B cell (primary cell): ENCODE results near the gene POP5. TPM values are rescaled to one million over a fixed set of nuclear protein-coding genes. Genes with fewer than 3 reads are reported as not detected.
A peak's percentile ranks its signal among the peaks of the same experiment; 100 is the strongest.

Experiments used
- ATAC-seq: fragments of 200-7000 bp; cut with Tn5 transposase; one replicate; pipeline ENCODE4 v1.10.0; 2021; ENCODE audit warnings: low read depth, mild to moderate bottlenecking, moderate number of reproducible peaks, moderate library complexity
- CTCF ChIA-PET: fragments of 350-600 bp; sonication (Branson Sonifier 250); formaldehyde crosslinking; loops from one replicate; lab custom pipeline; 2021; ENCODE audit warnings: antibody characterized with exemption, inconsistent platforms; lab: Charles Lee
- POLR2A ChIA-PET: fragments of 350-600 bp; sonication (Branson Sonifier 250); formaldehyde crosslinking; loops from one replicate; lab custom pipeline; 2021; ENCODE audit warnings: antibody characterized with exemption; lab: Charles Lee
- DNase-seq: peaks from one replicate; pipeline ENCODE4 v3.0.0; 2013
- H2AFZ ChIP-seq: 2 replicates; pipeline ENCODE4 v1.6.1; 2012; ENCODE audit warnings: mild to moderate bottlenecking, low read depth, low read length; ENCODE audit not compliant: insufficient read depth, poor library complexity, severe bottlenecking
- H3K27ac ChIP-seq, 2 donors: 1 replicate in 1 of 2; 2 replicates in 1 of 2; pipeline ENCODE4 v1.5.1; 2012 to 2013; ENCODE audit warnings: low read length in 2 of 2, mild to moderate bottlenecking in 2 of 2, moderate library complexity in 1 of 2
- H3K27me3 ChIP-seq, 4 experiments: fragments of 200-600 bp in 1 of 4; sonication (generic) in 1 of 4; replicated peaks in 1 of 4; 1 replicate in 2 of 4; 2 replicates in 2 of 4; pipeline versions ENCODE4 v1.6.1 to v1.7.0; 2013 to 2016; ENCODE audit warnings: low read length in 3 of 4, mild to moderate bottlenecking in 2 of 4, mixed read lengths in 1 of 4, moderate library complexity in 1 of 4; ENCODE audit not compliant: insufficient read depth in 4 of 4, control insufficient read depth in 3 of 4; ENCODE audit errors: control extremely low read depth in 1 of 4
- H3K36me3 ChIP-seq, 2 experiments: replicated peaks in 1 of 2; 1 replicate in 1 of 2; 2 replicates in 1 of 2; pipeline versions ENCODE4 v1.6.1 to v1.7.1; 2013; ENCODE audit warnings: low read length in 1 of 2; ENCODE audit not compliant: insufficient read depth in 2 of 2, control insufficient read depth in 1 of 2; ENCODE audit errors: control extremely low read depth in 1 of 2, extremely low read depth in 1 of 2
- H3K4me1 ChIP-seq, 2 donors: fragments of 200-600 bp in 1 of 2; sonication (generic) in 1 of 2; 1 replicate in 1 of 2; 2 replicates in 1 of 2; pipeline versions ENCODE4 v1.5.1 to v1.6.1; 2013 to 2017; ENCODE audit warnings: low read length in 2 of 2; ENCODE audit not compliant: control insufficient read depth in 2 of 2, insufficient read depth in 2 of 2
- H3K4me2 ChIP-seq: replicated peaks from 2 replicates; pipeline ENCODE3; 2012; ENCODE audit warnings: mild to moderate bottlenecking, low read depth, low read length; ENCODE audit not compliant: poor library complexity, severe bottlenecking
- H3K4me3 ChIP-seq, 5 experiments: fragments of 200-600 bp in 1 of 5; sonication (generic) in 1 of 5; 1 replicate in 3 of 5; 2 replicates in 2 of 5; pipeline versions ENCODE4 v1.5.1 to v1.7.0; 2011 to 2016; ENCODE audit warnings: low read length in 4 of 5, mild to moderate bottlenecking in 4 of 5, low read depth in 2 of 5, control low read depth in 1 of 5, moderate library complexity in 1 of 5; ENCODE audit not compliant: insufficient read depth in 1 of 5; ENCODE audit errors: control extremely low read depth in 1 of 5, extremely low read depth in 1 of 5
- H3K79me2 ChIP-seq: fragments of 200-600 bp; sonication (generic); one replicate; pipeline ENCODE4 v1.6.0; 2016; ENCODE audit warnings: low read length; ENCODE audit not compliant: control insufficient read depth, insufficient read depth
- H3K9ac ChIP-seq: fragments of 200-600 bp; sonication (generic); 2 replicates; pipeline ENCODE4 v1.6.1; 2017; ENCODE audit warnings: mild to moderate bottlenecking, low read length, moderate library complexity
- H3K9me3 ChIP-seq, 3 donors: one replicate each; pipeline versions ENCODE4 v1.6.1 to v1.7.1; 2013; ENCODE audit warnings: low read length in 2 of 3; ENCODE audit not compliant: control insufficient read depth in 2 of 3, insufficient read depth in 1 of 3; ENCODE audit errors: control extremely low read depth in 1 of 3
- H4K20me1 ChIP-seq: 2 replicates; pipeline ENCODE4 v1.6.0; 2012; ENCODE audit warnings: mild to moderate bottlenecking, low read length; ENCODE audit not compliant: insufficient read depth, control insufficient read depth, poor library complexity, severe bottlenecking
- H3K27ac Mint-ChIP-seq: one replicate; pipeline ENCODE4 v1.8.0; 2021; ENCODE audit warnings: mixed read lengths
- H3K27me3 Mint-ChIP-seq: one replicate; pipeline ENCODE4 v1.8.0; 2021; ENCODE audit warnings: mixed read lengths
- H3K4me1 Mint-ChIP-seq: one replicate; pipeline ENCODE4 v1.8.0; 2021; ENCODE audit warnings: mixed read lengths
- H3K4me3 Mint-ChIP-seq: one replicate; pipeline ENCODE4 v1.8.0; 2021; ENCODE audit warnings: mixed read lengths
- H3K9me3 Mint-ChIP-seq: one replicate; pipeline ENCODE4 v1.8.0; 2022; ENCODE audit warnings: mixed read lengths; ENCODE audit not compliant: insufficient read depth
- CTCF ChIP-seq: fragments of 200-600 bp; IDR thresholded peaks from one replicate; pipeline ENCODE4 v1.8.0; 2022; ENCODE audit warnings: antibody characterized with exemption, mild to moderate bottlenecking
- EZH2 ChIP-seq: IDR thresholded peaks from 2 replicates; pipeline ENCODE4 v1.6.1; 2012; ENCODE audit warnings: borderline replicate concordance, low read depth, mild to moderate bottlenecking, moderate library complexity, low read length; ENCODE audit not compliant: insufficient read depth, poor library complexity, severe bottlenecking
- WGBS: methylation state at CpG from one replicate; pipeline ENCODE4 v1.1.5; 2013; ENCODE audit warnings: missing lambda C conversion rate; ENCODE audit not compliant: insufficient coverage; 5-methylcytosine and 5-hydroxymethylcytosine counted together
- intact Hi-C: fragments of 100-400 bp; cut with micrococcal nuclease; formaldehyde crosslinking; loops from one replicate; pipeline ENCODE4 v1.10.0; 2022
- polyA plus RNA-seq: library from polyadenylated mRNA; depleted of rRNA; stranded (reverse); fragments of >200 nt; gene quantifications from 2 replicates; pipeline ENCODE4 v1.2.3, GENCODE V29; 2012
- total RNA-seq, 2 donors: library from RNA; stranded (reverse); fragments of 120-200 nt in 1 of 2; gene quantifications; 1 replicate in 1 of 2; 2 replicates in 1 of 2; pipeline versions ENCODE4 v1.2.3 to v1.2.4, GENCODE V29; 2013 to 2022

POP5 gene
- total and polyA plus RNA-seq, 2 donors (not counting 1 experiment from before 2014, with no cell fraction given), result 60.6 to 107 TPM

GRCh38 chr12:120584343-120585149, 3.3 kb upstream of the POP5 start:
- H3K4me3 ChIP-seq, result peak overlapping the region in 3 of 5 experiments; percentile 35 to 42 (median 37)
- H3K4me1 ChIP-seq, result peaks cover 28 to 37% of the 10 kb centered on the region in 2 donors
- H3K9me3 Mint-ChIP-seq, result no peaks in the 10 kb centered on the region
- peak; percentile 58 for TF ChIP-seq CTCF
- TF ChIP-seq EZH2, result no peak
- no peaks in the 10 kb centered on the region for H3K9me3 ChIP-seq
- H3K27me3 ChIP-seq, result peaks cover 0 to 28% (median 10%) of the 10 kb centered on the region in 4 experiments
- no peak overlapping the region for H3K27ac ChIP-seq
- CTCF ChIA-PET, result interaction anchor here (0.7 to 5.3 kb wide), 4 partner anchors 64 to 525 kb away, joined by 5 to 60 read pairs (median 25); no protein-coding TSS in a partner anchor
- 1% methylated on average over 58 of the region's 65 CpGs for WGBS
- peak overlapping the region; percentile 42 for H3K9ac ChIP-seq
- DNase-seq (peak; percentile 74), ATAC-seq (peak; percentile 8)
- no peaks in the 10 kb centered on the region for H4K20me1 ChIP-seq
- peaks cover 0 to 2% of the 10 kb centered on the region in 2 experiments for H3K36me3 ChIP-seq
- H3K27ac Mint-ChIP-seq, result no peak overlapping the region
- peak overlapping the region; percentile 75 for H2AFZ ChIP-seq
- peak overlapping the region; percentile 93 for H3K4me2 ChIP-seq
- peaks cover 10% of the 10 kb centered on the region for H3K27me3 Mint-ChIP-seq
- POLR2A ChIA-PET, result interaction anchor here (0.7 kb wide), 2 partner anchors 143 to 293 kb away, joined by 4 to 7 read pairs; partner anchors contain the start of gene RNU4-2
- H3K4me3 Mint-ChIP-seq, result peak overlapping the region; percentile 77
- intact Hi-C loops, result loop anchor here (5.0 kb wide), 3 partner anchors 87 to 1088 kb away; partner anchors contain the start of gene DYNLL1
- H3K4me1 Mint-ChIP-seq, result peaks cover 36% of the 10 kb centered on the region
- H3K79me2 ChIP-seq, result peaks cover 6% of the 10 kb centered on the region
